MM.1S (cell line): ENCODE data around the gene TNFSF9.
A peak's percentile ranks its signal among the peaks of the same experiment; 100 is the strongest.
"Not testable (repeated sequence)": the region's sequence is repeated elsewhere in the genome, so short reads cannot be mapped to it uniquely, and the experiment has no call there.

Source experiments
- DNase-seq: peaks from one replicate; pipeline ENCODE4 v3.0.0-alpha.2; 2015
- H2AFZ ChIP-seq: fragments of 300-600 bp; sonication (generic); 2 replicates; pipeline ENCODE4 v1.6.0; 2016; ENCODE audit warnings: antibody characterized with exemption, low read length
- H3F3A ChIP-seq: fragments of 300-600 bp; sonication (generic); 2 replicates; pipeline ENCODE4 v1.6.1; 2016; ENCODE audit warnings: mild to moderate bottlenecking, antibody characterized with exemption, low read length, moderate library complexity, mixed read lengths; ENCODE audit not compliant: insufficient read depth
- H3K27ac ChIP-seq: fragments of 300-600 bp; sonication (generic); 2 replicates; pipeline ENCODE4 v1.5.1; 2016; ENCODE audit warnings: mild to moderate bottlenecking, low read length
- H3K27me3 ChIP-seq: fragments of 300-600 bp; sonication (generic); replicated peaks from 2 replicates; pipeline ENCODE4 v1.6.0; 2016; ENCODE audit warnings: low read length; ENCODE audit not compliant: insufficient read depth
- H3K36me3 ChIP-seq: fragments of 300-600 bp; sonication (generic); replicated peaks from 2 replicates; pipeline ENCODE4 v1.6.1; 2016; ENCODE audit warnings: mild to moderate bottlenecking, low read length, mixed read lengths; ENCODE audit not compliant: insufficient read depth
- H3K4me1 ChIP-seq: fragments of 300-600 bp; sonication (generic); 2 replicates; pipeline ENCODE4 v1.6.1; 2016; ENCODE audit warnings: low read length, mixed read lengths
- H3K4me2 ChIP-seq: fragments of 300-600 bp; sonication (generic); 2 replicates; pipeline ENCODE4 v1.6.0; 2016; ENCODE audit warnings: low read depth, low read length
- H3K4me3 ChIP-seq: fragments of 300-600 bp; sonication (generic); 2 replicates; pipeline ENCODE4 v1.5.1; 2016; ENCODE audit warnings: low read length, mixed read lengths
- H3K79me2 ChIP-seq: fragments of 300-600 bp; sonication (generic); 2 replicates; pipeline ENCODE4 v1.6.1; 2016; ENCODE audit warnings: mixed run types, low read length, mixed read lengths
- H3K9ac ChIP-seq: fragments of 300-600 bp; sonication (generic); 2 replicates; pipeline ENCODE4 v1.6.1; 2016; ENCODE audit warnings: low read length, mixed read lengths
- H3K9me2 ChIP-seq: fragments of 300-600 bp; sonication (generic); replicated peaks from 2 replicates; pipeline ENCODE4 v1.6.1; 2016; ENCODE audit warnings: mild to moderate bottlenecking, low read length, mixed read lengths; ENCODE audit not compliant: insufficient read depth
- H3K9me3 ChIP-seq: fragments of 300-600 bp; sonication (generic); replicated peaks from 2 replicates; pipeline ENCODE4 v1.6.1; 2016; ENCODE audit warnings: mild to moderate bottlenecking, low read length, mixed read lengths; ENCODE audit not compliant: insufficient read depth
- H4K20me1 ChIP-seq: fragments of 300-600 bp; sonication (generic); 2 replicates; pipeline ENCODE4 v1.6.1; 2016; ENCODE audit warnings: mild to moderate bottlenecking, low read length, moderate library complexity, mixed read lengths; ENCODE audit not compliant: insufficient read depth
- CTCF ChIP-seq: fragments of 300-600 bp; sonication (generic); IDR thresholded peaks from 2 replicates; pipeline ENCODE4 v1.5.1; 2016; ENCODE audit warnings: antibody characterized with exemption, low read length, mixed read lengths
- EZH2 ChIP-seq: fragments of 300-600 bp; sonication (generic); optimal IDR thresholded peaks from 2 replicates; pipeline ENCODE3; 2017; ENCODE audit warnings: low read depth, mild to moderate bottlenecking, antibody characterized with exemption, low read length, mixed read lengths
- EZH2phosphoT487 ChIP-seq: fragments of 300-600 bp; sonication (generic); IDR thresholded peaks from 2 replicates; pipeline ENCODE4 v1.6.1; 2018; ENCODE audit warnings: antibody characterized with exemption, low read length

Gene TNFSF9

GRCh38 chr19:6577476-6578125 lies 46.8 kb downstream of the TNFSF9 start:
- no peaks in the 10 kb centered on the region for H3K9me3 ChIP-seq
- 0 out of 2 replicates have a peak overlapping the region, but pooled peaks have one; percentile 0 for H2AFZ ChIP-seq
- H3K9me2 ChIP-seq: no peaks in the 10 kb centered on the region
- peak overlapping the region; percentile 39 for H3K9ac ChIP-seq
- H3K4me1 ChIP-seq: peaks cover 39% of the 10 kb centered on the region
- H3K4me3 ChIP-seq: 0 out of 2 replicates have a peak overlapping the region, but pooled peaks have one; percentile 2
- no peaks in the 10 kb centered on the region for H3K27me3 ChIP-seq
- H3K36me3 ChIP-seq: no peaks in the 10 kb centered on the region
- peaks cover 19% of the 10 kb centered on the region for H3F3A ChIP-seq
- DNase-seq: peak; percentile 95
- H3K79me2 ChIP-seq: no peaks in the 10 kb centered on the region
- TF ChIP-seq CTCF (no peak), EZH2phosphoT487 (no peak), EZH2 (no peak)
- peak overlapping the region; percentile 91 for H3K27ac ChIP-seq
- no peaks in the 10 kb centered on the region for H4K20me1 ChIP-seq
- H3K4me2 ChIP-seq: peak overlapping the region; percentile 61

DNA sequence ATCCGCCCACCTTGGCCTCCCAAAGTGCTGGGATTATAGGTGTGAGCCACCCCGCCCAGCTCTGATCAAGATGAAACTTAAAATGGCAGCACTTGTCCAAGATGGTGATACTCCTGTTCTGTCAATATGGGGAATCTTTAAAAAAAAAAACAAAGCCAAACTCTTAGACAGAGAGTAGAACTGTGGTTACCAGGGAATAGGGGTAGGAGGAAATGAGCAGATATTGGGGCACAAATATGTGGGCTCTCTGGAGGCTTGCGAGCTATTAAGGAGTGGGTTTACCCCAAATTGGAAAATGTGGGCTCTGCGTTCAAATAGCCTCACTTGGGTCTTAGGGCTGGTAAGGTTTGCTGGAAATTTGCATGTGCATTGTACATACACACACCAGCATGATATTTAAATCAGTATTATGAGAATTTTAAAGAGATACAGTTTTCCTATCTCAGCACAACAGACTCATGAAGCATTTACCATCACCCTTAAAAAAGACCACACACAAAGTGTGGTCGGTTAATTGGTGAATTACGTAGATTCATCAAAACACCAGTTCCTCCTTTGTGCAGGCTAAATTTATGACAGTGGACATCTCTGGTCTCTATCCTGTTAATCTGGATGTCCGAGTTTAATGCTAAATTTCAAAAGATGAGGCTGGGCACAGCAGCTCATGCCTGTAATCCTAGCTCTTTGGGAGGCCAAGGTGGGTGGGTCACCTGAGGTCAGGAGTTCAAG lies 48.8 kb downstream of the TNFSF9 start:
- Histone ChIP-seq H3K79me2 (no peaks in the 10 kb centered on the region), H3K9ac (no peak overlapping the region), H3F3A (peaks cover 19% of the 10 kb centered on the region), H2AFZ (no peak overlapping the region), H3K9me3 (no peaks in the 10 kb centered on the region), H3K4me3 (no peak overlapping the region), H3K9me2 (no peaks in the 10 kb centered on the region), H3K27me3 (no peaks in the 10 kb centered on the region), H4K20me1 (no peaks in the 10 kb centered on the region), H3K27ac (no peak overlapping the region), H3K4me2 (no peak overlapping the region), H3K36me3 (no peaks in the 10 kb centered on the region), H3K4me1 (peaks cover 39% of the 10 kb centered on the region)
- TF ChIP-seq EZH2phosphoT487 (no peak), EZH2 (no peak), CTCF (no peak)
- no peak for DNase-seq

DNA sequence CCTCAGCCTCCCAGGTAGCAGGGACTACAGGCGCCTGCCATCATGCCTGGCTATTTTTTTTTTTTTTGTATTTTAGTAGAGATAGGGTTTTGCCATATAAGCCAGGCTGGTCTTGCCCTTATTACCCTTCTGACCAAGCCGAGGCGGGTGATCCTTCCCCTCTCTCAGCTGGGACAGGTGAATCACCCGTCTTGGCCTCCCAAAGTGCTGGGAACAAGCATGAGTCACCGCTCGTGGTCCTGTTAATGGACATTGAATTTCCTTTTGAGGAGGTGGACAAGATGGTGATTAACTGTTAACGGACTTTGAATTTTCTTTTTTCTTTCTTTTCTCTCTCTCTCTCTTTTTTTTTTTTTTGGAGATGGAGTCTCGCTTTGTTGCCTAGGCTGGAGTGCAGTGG lies 49.5 kb downstream of the TNFSF9 start:
- H3K79me2 ChIP-seq: no peaks in the 10 kb centered on the region

GRCh38 chr19:6582515-6583484 lies 52.0 kb downstream of the TNFSF9 start:
- not testable (repeated sequence) for H3K79me2 ChIP-seq

More for the DNA sequence above, 49.5 kb downstream of the TNFSF9 start:
- H3K27me3 ChIP-seq: no peaks in the 10 kb centered on the region
- no peak overlapping the region for H3K4me3 ChIP-seq
- no peaks in the 10 kb centered on the region for H4K20me1 ChIP-seq
- TF ChIP-seq EZH2 (no peak), CTCF (no peak)
- DNase-seq: no peak
- H3K36me3 ChIP-seq: no peaks in the 10 kb centered on the region
- no peak overlapping the region for H3K27ac ChIP-seq
- no peaks in the 10 kb centered on the region for H3K9me2 ChIP-seq
- no peak overlapping the region for H3K4me2 ChIP-seq
- no peaks in the 10 kb centered on the region for H3K9me3 ChIP-seq
- H2AFZ ChIP-seq: no peak overlapping the region
- peaks cover 39% of the 10 kb centered on the region for H3K4me1 ChIP-seq
- H3F3A ChIP-seq: peaks cover 19% of the 10 kb centered on the region
- H3K9ac ChIP-seq: no peak overlapping the region

More at GRCh38 chr19:6582515-6583484, 52.0 kb downstream of the TNFSF9 start:
- H3K4me1 ChIP-seq: peaks cover 18% of the 10 kb centered on the region
- H3K4me2 ChIP-seq, H3K9ac ChIP-seq, H3K4me3 ChIP-seq, H3K36me3 ChIP-seq, H4K20me1 ChIP-seq, H2AFZ ChIP-seq, H3K27me3 ChIP-seq, H3K27ac ChIP-seq, H3K9me3 ChIP-seq, H3K9me2 ChIP-seq, DNase-seq, H3F3A ChIP-seq: not testable (repeated sequence)
